Stimulated activated CD8-positive, alpha-beta memory T cell treated with anti-CD3 and anti-CD28 coated beads, Interleukin-12 subunit alpha, Interleukin-12 subunit beta, amount 100 ng/mL, for 4 hours (primary cell): ENCODE measurements around the gene NCOA7.
"Not testable (repeated sequence)": the region's sequence is repeated elsewhere in the genome, so short reads cannot be mapped to it uniquely, and the experiment has no call there.

ENCODE experiments used
- DNase-seq: peaks from one replicate; pipeline ENCODE4 v3.0.0-alpha.2; 2020; ENCODE audit warnings: low read depth

Gene NCOA7

DNA sequence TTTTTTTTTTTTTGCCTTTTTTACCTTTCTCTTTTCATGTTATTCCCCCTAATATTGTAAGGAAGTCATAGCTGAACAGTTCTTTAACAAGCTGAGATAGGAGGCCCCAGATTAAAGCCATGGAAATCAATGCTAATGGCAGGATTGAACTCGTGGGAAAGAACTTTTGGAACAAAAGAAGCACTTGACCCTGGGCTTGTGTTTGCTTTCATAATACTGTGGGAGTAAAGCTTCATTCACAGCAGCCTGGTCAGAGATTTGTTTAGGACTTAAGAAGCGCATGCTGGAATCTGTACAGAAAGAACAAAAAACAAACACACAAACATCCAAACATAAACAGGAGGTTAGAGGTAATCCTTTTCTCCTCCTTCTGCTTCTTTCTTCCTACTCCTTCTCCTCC lies 36.2 kb upstream of the NCOA7 start:
- DNase-seq, result no peak

DNA sequence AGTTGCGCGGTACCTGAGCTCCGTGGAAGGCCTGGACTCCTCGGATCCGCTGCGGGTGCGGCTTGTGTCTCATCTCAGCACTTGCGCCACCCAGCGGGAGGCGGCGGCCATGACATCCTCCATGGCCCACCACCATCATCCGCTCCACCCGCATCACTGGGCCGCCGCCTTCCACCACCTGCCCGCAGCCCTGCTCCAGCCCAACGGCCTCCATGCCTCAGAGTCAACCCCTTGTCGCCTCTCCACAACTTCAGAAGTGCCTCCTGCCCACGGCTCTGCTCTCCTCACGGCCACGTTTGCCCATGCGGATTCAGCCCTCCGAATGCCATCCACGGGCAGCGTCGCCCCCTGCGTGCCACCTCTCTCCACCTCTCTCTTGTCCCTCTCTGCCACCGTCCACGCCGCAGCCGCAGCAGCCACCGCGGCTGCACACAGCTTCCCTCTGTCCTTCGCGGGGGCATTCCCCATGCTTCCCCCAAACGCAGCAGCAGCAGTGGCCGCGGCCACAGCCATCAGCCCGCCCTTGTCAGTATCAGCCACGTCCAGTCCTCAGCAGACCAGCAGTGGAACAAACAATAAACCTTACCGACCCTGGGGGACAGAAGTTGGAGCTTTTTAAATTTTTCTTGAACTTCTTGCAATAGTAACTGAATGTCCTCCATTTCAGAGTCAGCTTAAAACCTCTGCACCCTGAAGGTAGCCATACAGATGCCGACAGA lies 31.4 kb upstream of the NCOA7 start:
- no peak for DNase-seq

DNA sequence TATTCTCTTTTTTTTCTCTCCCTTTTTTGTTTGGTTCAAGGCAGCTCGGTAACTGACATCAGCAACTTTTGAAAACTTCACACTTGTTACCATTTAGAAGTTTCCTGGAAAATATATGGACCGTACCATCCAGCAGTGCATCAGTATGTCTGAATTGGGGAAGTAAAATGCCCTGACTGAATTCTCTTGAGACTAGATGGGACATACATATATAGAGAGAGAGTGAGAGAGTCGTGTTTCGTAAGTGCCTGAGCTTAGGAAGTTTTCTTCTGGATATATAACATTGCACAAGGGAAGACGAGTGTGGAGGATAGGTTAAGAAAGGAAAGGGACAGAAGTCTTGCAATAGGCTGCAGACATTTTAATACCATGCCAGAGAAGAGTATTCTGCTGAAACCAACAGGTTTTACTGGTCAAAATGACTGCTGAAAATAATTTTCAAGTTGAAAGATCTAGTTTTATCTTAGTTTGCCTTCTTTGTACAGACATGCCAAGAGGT lies 30.8 kb upstream of the NCOA7 start:
- DNase-seq, result no peak

DNA sequence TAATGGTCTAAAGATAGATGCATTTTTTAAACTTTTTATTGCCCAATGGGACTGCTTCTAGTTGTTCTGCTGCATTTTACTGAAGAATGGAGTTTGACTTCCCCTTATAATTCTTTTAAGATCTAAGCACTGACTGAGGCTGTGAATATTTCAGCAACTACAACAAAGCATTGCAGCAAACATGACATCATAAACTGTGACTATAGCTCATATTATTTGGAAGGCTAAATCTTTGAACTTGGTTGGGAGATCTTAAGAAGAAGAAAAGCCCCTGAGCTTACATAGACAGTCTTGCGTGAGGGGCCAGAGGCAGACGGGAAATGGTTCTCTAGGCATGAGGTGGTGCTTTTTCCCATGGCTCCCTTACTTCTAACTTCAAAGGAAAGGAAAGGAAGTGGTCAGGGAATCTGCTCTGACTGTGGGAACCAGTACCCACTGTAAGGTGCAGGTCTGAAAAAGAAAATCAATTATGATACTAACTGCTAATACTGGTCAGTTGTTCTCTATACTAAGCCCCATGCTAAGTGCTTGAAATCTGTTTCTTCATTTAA lies 26.6 kb upstream of the NCOA7 start:
- DNase-seq, result no peak

DNA sequence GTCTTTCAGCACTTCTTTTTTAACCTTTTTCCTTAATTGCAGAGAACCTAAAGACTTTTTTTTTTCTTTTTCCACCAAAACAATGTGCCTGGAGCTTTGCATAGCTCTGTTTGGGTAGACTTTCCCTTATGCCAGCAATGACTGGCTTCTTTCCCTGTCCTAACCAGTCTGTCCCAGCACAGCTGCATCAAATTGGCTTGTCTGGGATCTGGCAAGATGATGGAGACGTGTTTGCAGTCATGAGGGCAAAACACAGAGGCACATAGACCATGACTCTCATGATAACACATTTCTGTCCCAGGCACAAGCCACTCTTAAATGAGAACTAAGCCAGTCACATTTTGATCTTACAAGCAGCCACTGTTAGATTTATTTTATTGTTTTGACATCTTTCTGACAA lies 24.8 kb upstream of the NCOA7 start:
- no peak for DNase-seq

DNA sequence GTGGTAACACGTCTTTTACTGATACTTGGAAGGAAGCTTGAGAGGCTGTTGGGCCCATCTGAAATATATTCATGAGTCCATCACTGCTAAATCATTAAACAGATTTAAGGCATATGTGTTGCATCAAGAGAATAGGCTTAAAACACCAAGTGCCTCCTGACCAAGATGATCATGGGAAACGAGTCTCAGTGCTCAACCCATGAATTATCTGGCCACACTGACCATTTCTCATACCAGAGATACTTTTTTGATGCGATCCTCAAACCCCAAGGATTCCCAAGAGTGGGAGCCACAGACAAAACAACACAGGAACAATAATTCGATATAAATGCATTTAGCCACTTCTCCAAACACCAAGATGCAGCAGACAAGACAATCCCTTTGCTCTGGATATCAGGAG lies 24.1 kb upstream of the NCOA7 start:
- no peak for DNase-seq

DNA sequence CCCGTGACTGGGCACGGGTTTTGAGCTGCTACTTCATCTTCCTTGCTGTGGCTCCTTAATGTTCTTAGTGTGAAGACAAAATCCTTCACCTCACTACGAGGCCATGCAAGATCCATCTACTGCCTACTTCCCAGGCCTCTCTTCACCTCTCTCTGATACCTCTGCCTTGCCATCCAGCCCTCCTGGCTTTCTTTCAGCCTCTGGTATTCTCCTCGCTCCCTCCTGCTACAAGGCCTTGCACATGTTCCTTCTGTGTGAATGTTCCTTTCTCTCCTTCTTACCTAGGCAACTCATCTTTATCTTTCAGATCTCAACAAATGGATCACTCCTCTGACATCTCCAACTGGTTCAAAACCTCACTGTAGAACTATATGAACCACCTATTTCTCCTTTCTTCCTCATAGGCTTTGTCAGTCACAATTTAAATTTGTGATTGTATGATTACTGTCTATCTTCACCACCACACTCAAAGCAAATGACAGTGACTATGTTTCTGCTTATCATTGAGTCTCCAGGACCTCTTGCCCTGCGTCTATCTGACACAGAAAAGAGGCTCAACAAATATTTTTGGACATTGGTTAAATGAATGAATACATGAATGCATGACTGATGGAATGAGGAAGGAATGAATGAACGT lies 21.5 kb upstream of the NCOA7 start:
- DNase-seq, result no peak

DNA sequence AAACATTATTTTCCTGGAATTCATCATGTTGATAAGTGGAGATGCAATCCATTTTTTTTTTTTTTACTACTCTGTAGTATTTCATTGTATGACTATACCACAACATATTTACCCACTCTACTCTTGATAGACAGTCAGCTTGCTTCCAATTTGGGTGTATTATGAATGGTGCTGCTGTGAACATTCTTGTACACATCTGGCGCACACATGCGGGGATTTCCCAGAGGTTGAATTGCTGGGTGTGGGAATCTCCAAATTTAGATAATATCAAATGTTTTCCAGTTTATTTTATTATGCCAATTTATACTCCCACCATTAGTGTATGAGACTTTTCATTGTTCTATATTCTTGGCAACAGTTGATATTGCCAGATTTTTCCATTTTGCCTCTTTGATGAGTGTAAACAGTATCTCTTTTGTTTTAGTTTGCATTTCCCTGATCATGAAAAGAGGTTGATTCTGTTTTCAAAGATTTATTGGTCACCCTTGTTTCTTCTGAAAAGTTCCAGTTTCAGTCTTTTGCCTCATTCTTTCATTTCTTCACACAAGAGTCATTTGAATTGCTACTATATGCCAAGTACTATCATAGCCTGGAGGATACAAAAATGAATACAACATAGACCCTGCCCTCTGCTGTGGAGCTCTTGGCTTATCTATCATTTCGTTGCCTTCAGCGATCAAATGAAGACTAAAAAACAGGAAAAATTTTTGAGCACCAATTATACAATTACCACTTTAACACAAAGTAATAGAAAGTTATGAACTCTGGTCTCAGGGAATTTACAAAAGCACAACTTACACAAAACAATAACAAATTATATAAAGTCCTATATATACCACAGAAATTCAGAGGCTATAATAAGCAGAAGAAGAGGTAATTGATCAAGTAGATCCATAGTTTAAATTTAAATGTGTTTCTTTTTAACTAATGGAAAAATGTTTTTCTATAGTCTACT lies 17.1 kb upstream of the NCOA7 start:
- DNase-seq, result no peak

DNA sequence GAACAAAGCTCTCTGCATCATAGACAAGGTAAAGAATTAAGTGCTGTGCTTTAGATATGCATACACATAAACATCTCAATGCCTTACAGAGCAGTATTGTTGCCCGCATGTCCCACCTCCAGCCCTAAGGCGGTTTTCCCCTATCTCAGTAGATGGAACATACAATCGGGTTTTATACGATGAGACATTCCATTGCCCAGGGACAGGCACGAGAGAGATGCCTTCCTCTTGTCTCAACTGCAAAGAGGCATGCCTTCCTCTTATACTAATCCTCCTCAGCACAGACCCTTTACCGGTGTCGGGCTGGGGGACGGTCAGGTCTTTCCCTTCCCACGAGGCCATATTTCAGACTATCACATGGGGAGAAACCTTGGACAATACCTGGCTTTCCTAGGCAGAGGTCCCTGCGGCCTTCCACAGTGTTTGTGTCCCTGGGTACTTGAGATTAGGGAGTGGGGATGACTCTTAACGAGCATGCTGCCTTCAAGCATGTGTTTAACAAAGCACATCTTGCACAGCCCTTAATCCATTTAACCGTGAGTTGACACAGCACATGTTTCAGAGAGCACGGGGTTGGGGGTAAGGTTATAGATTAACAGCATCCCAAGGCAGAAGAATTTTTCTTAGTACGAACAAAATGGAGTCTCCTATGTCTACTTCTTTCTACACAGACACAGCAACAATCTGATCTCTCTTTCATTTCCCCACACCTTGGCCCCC lies 14.5 kb upstream of the NCOA7 start:
- DNase-seq, result not testable (repeated sequence)

DNA sequence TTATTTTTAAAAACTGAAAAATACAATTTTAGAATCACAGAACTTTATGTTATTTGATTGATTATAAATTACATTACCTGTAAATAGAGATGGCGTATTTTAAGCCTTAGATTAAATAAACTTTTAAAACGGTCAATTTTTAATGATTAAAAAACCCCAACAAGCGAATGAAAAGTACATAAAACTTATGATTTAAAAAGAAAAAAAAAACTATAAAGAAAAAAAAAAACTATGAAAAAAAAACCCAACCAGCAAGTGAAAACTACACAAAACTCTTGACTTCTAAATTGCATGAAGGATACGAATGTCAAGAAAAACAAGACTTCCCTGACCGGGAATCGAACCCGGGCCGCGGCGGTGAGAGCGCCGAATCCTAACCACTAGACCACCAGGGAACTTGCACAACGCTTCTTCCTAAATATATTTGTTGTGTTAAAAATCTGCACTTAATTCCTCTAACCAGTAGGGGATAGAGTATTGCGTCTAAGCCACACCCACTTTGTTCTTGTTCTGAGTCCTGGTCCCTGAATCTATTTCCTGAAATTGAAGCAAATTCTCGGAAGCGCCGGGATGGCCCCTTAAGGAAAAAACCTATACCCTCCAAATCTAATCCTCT lies 10.7 kb upstream of the NCOA7 start:
- DNase-seq, result peak; percentile 74

DNA sequence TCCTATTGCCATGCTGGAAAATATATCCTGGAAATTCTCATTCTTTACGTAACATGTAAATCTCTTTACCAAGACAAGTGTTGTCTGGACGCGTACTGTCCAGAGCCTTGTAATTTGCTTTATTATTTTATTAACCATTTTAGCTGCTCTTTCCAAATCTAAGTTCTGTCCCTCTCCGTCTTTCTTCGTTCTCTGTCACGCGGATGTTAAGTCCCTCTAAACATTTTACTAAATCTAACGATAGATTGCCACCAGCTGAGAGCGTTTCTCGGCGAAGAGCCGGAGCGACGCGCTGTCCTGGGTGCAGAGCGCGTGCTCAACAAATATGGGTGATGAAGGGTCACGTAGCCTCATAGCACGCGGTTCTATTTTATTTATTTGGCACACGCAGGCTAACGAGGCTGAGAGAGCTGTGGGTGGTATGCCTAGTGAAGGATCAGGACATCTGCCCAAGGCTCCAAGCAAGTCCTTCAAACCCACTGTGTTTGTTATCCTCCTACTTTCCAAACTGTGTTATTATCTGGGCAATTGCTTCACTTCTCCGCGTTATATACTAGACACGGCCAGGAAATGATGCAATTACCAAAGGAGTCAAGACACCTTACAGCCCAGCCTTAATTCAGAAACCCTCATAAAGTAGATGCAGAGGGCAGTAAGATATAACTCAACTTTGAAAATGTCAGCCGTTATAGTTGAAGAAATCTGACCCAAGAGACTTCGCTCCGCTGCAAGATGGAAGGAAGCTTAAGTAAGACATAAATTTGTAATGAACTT lies 10.0 kb upstream of the NCOA7 start:
- peak; percentile 47 for DNase-seq

DNA sequence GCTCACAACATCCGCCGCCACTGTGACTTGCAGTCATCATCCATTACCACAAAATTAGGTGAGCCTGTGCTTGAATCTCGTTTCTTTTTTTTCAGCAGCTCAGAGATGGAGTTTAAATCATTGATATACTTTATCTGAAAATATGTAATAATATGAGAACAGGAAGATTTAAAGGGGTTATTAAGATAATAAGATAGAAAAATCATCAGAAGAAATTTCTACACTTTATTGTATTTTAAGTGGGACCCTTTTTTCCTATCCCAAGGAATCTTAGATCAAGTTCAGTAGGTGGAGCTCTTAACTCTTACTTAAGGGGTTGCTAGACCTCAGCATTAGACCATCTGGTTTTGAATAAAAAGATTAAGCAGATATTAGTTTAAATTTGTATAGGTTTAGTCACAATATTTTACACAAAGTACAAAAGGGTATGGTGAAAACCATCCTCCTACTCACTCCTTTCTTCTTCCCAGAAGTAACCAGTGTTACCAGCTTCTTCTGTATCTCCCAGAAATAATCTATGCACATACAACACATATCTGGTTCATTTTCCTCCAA lies 9.4 kb upstream of the NCOA7 start:
- DNase-seq, result no peak

DNA sequence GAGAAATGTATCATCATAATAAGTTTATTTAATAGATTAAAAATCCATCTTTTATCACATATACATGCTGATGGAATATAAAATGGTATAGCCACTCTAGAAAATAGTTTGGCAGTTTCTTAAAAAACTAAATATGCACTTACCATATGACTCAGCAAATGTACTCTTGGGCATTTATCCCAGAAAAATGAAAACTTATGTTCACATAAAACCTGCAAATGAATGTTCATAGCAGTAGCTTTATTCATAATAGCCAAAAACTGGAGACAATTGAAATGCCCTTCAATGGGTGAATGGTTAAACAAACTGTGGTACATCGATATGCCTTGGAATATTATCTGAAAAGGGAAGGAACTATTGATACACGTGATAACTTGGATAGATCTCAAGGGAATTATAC lies 6.4 kb upstream of the NCOA7 start:
- DNase-seq, result no peak

DNA sequence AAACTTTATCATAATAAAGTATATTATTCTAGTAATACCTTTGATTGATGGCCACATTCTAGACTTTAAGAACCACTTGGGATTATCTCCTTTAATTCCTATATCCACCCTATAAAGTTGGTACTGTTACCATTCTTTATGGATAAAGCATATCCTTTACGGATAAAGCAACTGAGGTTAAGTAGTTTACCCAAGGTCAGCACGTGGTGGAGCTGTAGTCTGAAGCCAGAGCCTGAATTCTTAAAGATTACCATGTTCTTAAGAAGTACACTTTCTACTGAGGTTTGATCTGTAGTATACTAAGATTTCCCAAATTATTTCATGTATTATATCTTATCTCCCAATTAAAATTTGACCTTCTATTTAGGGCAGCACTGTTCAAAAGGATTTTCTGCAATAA lies 3.0 kb upstream of the NCOA7 start:
- no peak for DNase-seq

DNA sequence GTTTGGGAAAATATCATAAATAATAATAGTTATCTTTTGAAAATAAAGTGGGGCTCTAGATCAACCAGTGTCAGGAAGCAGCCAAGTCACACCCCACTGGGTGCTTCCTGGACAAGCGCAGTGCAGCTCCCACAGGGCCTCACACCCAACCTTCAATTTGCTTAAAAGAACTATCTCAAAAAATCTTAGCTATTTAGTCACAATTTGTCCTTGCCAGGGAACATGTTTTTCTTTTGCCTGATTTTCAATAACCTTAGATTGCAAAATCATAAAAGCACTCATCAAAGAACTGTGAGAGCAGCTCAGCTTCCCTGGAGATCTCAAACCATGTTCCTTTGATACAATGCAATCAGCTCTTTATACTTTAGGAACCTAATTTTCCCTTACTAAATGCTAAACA lies 1.6 kb upstream of the NCOA7 start:
- no peak for DNase-seq

DNA sequence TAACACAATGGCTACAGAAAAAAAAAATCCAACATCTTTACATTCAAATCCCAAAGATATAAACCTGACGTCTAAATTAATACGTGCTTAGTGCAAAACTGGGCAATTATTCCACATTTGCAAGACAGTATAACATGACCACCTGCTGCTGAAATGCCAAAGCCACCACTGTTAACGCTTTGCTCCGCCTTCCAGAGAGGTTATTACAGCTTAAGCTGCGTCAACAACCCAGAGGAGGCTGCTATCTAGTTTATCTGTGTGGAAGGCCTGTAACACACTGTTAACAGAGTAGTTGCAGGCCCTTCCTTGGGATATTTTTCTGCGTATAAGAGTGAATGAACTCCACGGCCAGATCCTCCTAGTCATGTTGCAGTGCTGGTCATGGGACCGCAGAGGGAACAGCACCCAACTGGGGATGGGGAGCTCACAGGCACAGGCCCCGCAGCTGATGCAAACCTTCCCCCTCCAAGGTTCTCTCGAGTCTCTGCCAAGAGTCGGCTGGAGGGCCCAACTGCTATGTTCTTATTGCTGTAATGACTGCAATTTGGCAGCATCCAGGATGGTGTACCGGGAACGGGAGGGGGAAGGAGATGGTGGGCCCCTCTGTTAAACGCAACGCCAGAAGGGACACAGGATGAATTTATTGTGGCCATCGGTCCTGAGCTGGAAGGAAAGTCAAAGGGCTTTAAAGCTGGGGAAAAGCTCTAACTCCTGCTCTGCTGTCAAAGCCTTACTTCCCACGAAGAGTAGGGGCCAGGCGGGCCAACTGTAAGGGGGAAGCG lies 993 bp upstream of the NCOA7 start:
- peak; percentile 11 for DNase-seq

DNA sequence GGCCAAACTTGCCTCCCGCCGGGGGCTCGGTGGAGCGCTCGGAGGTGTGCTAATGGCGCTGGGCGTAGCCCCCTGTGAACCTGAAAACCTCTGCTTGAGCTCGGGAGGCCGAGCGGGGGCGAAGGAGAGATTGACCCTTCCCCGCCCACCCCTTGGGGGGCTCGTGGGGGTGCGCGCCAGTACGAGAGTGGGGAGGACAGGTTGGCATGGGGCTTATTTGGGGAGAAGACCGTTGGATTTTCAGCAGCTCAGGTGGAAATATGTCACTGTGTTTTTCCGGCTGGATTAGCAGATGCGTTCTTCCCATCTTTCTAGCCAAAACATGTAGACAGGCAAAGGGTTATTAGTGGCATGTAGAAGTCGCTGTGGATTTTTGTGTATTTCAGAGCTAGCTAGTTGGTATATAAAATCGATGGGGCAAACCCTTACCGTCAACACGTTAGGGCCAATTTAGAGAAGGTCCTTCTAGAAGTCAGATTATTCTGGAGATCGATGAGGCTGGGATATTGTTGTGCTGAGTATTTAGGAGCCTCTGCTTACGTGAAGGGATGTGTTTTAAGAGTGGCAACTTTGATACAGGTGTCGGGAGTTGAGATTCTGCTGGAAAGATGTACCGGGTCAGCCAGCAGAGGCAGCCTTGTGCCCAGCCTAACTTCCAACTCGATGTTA lies 525 bp downstream of the NCOA7 start:
- no peak for DNase-seq

DNA sequence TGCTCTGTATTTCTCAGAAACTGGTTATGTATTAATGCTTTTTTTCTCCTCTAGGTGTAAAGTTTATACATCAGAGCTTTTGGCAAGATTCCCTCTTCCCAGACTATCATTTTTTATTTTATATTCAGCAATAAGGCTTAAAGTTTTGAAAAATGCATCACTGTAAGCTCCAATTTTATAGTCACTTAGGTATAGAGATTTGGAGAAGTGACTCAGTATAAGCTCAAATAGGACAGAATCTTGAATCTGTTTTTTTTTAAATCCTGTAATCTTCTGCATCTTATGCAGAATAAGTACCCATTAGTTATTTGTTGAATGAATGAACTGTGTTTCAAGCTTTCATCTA lies 1.0 kb downstream of the NCOA7 start:
- no peak for DNase-seq

DNA sequence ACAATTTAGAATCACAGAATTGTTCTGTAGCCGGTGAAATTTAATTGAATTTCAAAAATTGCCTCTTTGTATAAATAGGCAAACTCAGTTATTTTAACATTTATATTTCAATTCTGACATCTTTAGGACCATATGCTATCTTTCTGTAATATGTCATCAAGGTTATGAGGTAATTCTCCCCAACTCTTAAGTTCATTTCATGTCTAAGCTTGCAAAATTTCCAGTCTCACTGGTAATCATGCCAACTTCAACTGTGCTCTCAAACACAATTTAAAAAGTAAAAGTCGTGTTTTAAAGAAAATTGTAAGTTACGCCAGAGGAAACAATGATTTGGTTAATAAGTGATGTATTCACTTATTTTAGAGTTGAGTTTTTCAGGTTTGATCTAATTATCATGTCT lies 1.4 kb downstream of the NCOA7 start:
- DNase-seq, result no peak
